Upper lobe of left lung (tissue), 6 donors: ENCODE data around the gene MARS1. TPM values are rescaled to one million over a fixed set of nuclear protein-coding genes. Genes with fewer than 3 reads are reported as not detected.
"Not testable (repeated sequence)": the region's sequence is repeated elsewhere in the genome, so short reads cannot be mapped to it uniquely, and the experiment has no call there.

Experiments
- ATAC-seq, 2 donors: fragments of 200-7000 bp; cut with Tn5 transposase; one replicate each; pipeline ENCODE4 v1.9.1; 2022; ENCODE audit warnings: mild to moderate bottlenecking in 2 of 2, moderate library complexity in 2 of 2; ENCODE audit not compliant: low FRiP score in 2 of 2
- DNase-seq, 2 donors: peaks; one replicate each; pipeline ENCODE4 v3.0.0-alpha.2; 2019 to 2020
- H3K27ac ChIP-seq, 4 donors: fragments of 200-600 bp; sonication (generic); one replicate each; pipeline ENCODE4 v1.5.1; 2016 to 2019
- H3K27me3 ChIP-seq, 4 donors: fragments of 200-600 bp; sonication (generic); one replicate each; pipeline ENCODE4 v1.5.1; 2017 to 2019
- H3K36me3 ChIP-seq, 4 donors: fragments of 200-600 bp; sonication (generic); one replicate each; pipeline ENCODE4 v1.5.1; 2016 to 2019
- H3K4me1 ChIP-seq, 4 donors: fragments of 200-600 bp; sonication (generic); one replicate each; pipeline ENCODE4 v1.5.1; 2018 to 2019
- H3K4me3 ChIP-seq, 4 donors: fragments of 200-600 bp; sonication (generic); one replicate each; pipeline ENCODE4 v1.5.1; 2017 to 2019; ENCODE audit warnings: mild to moderate bottlenecking in 2 of 4, moderate library complexity in 1 of 4
- H3K9me3 ChIP-seq, 4 donors: fragments of 200-600 bp; sonication (generic); one replicate each; pipeline ENCODE4 v1.5.1; 2018 to 2019
- CTCF ChIP-seq, 6 experiments: fragments of 450-650 bp in 4 of 6; fragments of 200-600 bp in 2 of 6; sonication (generic) in 2 of 6; IDR thresholded peaks; one replicate each; pipeline ENCODE4 v1.5.1; 2016 to 2019; ENCODE audit warnings: antibody characterized with exemption in 6 of 6
- EP300 ChIP-seq, 4 donors: sonication (generic); formaldehyde crosslinking; IDR thresholded peaks; one replicate each; pipeline ENCODE4 v1.5.1; 2017; ENCODE audit warnings: antibody characterized with exemption in 4 of 4, control low read depth in 2 of 4
- POLR2A ChIP-seq, 4 donors: fragments of 450-650 bp; IDR thresholded peaks; one replicate each; pipeline ENCODE4 v1.5.1; 2016 to 2017; ENCODE audit warnings: antibody characterized with exemption in 4 of 4, mild to moderate bottlenecking in 2 of 4
- POLR2AphosphoS5 ChIP-seq, 2 donors: sonication (generic); formaldehyde crosslinking; IDR thresholded peaks; one replicate each; pipeline ENCODE4 v1.5.1; 2017; ENCODE audit warnings: antibody characterized with exemption in 2 of 2
- WGBS, 2 donors: methylation state at CpG; one replicate each; pipeline ENCODE4 v1.1.5; 2017 to 2018; 5-methylcytosine and 5-hydroxymethylcytosine counted together
- total RNA-seq, 6 donors: library from RNA; depleted of rRNA in 4 of 6; stranded (reverse); fragments of >200 nt in 4 of 6; gene quantifications; one replicate each; pipeline versions ENCODE4 v1.1.0 to v1.2.1, GENCODE V29; 2016 to 2021
- donor health status: DM: no; HTN: no; CAD: no; lungs with moderate emphysema.
- donor health status: DM: no; HTN: yes; CAD: no; lungs with severe emphysema.

The MARS1 gene
- total RNA-seq, 6 donors from 2014 or later = 73.9 to 189 (median 101) TPM

GRCh38 chr12:57511161-57511560 is 23.3 kb downstream of the MARS1 start:
- TF ChIP-seq EP300 (IDR thresholded peaks at IDR 0.05) (no peak), CTCF (IDR thresholded peaks at IDR 0.05) (no peak), POLR2AphosphoS5 (IDR thresholded peaks at IDR 0.05) (no peak), POLR2A (IDR thresholded peaks at IDR 0.05) (no peak)
- ATAC-seq = no peak

GRCh38 chr12:57511588-57512325 is 23.9 kb downstream of the MARS1 start:
- ATAC-seq (no peak), DNase-seq (no peak)
- Histone ChIP-seq H3K27ac (no peak overlapping the region), H3K9me3 (no peaks in the 10 kb centered on the region), H3K4me3 (no peak overlapping the region), H3K27me3 (no peaks in the 10 kb centered on the region), H3K36me3 (peaks cover 18 to 84% (median 64%) of the 10 kb centered on the region in 4 donors), H3K4me1 (peaks cover 0 to 3% (median 0%) of the 10 kb centered on the region in 4 donors)
- 95 to 96% methylated on average over 7 of the region's 7 CpGs for WGBS, 2 donors
- TF ChIP-seq EP300 (IDR thresholded peaks at IDR 0.05) (no peak), POLR2AphosphoS5 (IDR thresholded peaks at IDR 0.05) (no peak), CTCF (IDR thresholded peaks at IDR 0.05) (no peak), POLR2A (IDR thresholded peaks at IDR 0.05) (no peak)

More at GRCh38 chr12:57511161-57511560, 23.3 kb downstream of the MARS1 start:
- Histone ChIP-seq H3K36me3 (peaks cover 15 to 83% (median 60%) of the 10 kb centered on the region in 4 donors), H3K27ac (no peak overlapping the region), H3K4me1 (no peaks in the 10 kb centered on the region), H3K9me3 (no peaks in the 10 kb centered on the region), H3K4me3 (no peak overlapping the region), H3K27me3 (no peaks in the 10 kb centered on the region)
- WGBS, 2 donors = 97 to 100% methylated on average over 4 of the region's 4 CpGs
- no peak for DNase-seq

DNA sequence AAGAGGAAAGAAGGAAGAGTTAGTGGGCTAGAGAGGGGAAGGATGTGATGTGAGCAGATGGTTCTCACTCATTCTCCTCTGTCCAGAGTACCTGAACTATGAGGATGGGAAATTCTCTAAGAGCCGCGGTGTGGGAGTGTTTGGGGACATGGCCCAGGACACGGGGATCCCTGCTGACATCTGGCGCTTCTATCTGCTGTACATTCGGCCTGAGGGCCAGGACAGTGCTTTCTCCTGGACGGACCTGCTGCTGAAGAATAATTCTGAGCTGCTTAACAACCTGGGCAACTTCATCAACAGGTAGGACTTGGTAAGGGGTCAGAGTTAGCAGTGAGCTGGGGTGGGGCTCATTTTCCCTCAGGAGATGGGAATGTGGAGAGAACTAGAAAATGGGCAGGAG is 24.8 kb downstream of the MARS1 start:
- Histone ChIP-seq H3K4me1 (peaks cover 0 to 12% (median 4%) of the 10 kb centered on the region in 4 donors), H3K9me3 (no peaks in the 10 kb centered on the region), H3K27ac (no peak overlapping the region), H3K4me3 (no peak overlapping the region), H3K27me3 (no peaks in the 10 kb centered on the region), H3K36me3 (peaks cover 21 to 93% (median 71%) of the 10 kb centered on the region in 4 donors)
- TF ChIP-seq POLR2A (IDR thresholded peaks at IDR 0.05) = no peak
- TF ChIP-seq EP300 (IDR thresholded peaks at IDR 0.05) = no peak
- no peak for TF ChIP-seq POLR2AphosphoS5 (IDR thresholded peaks at IDR 0.05)
- TF ChIP-seq CTCF (IDR thresholded peaks at IDR 0.05) = no peak
- WGBS, 2 donors = 79 to 92% methylated on average over 6 of the region's 6 CpGs
- ATAC-seq (no peak), DNase-seq (no peak)

GRCh38 chr12:57513266-57513665 is 25.4 kb downstream of the MARS1 start:
- DNase-seq (no peak), ATAC-seq (no peak)
- Histone ChIP-seq H3K27ac (no peak overlapping the region), H3K4me3 (no peak overlapping the region), H3K27me3 (no peaks in the 10 kb centered on the region), H3K36me3 (peaks cover 21 to 95% (median 70%) of the 10 kb centered on the region in 4 donors), H3K9me3 (no peaks in the 10 kb centered on the region), H3K4me1 (peaks cover 6 to 18% (median 10%) of the 10 kb centered on the region in 4 donors)
- WGBS, 2 donors = 93 to 100% methylated on average over 5 of the region's 5 CpGs
- no peak for TF ChIP-seq CTCF (IDR thresholded peaks at IDR 0.05)
- TF ChIP-seq POLR2AphosphoS5 (IDR thresholded peaks at IDR 0.05) = no peak
- TF ChIP-seq POLR2A (IDR thresholded peaks at IDR 0.05) = no peak
- no peak for TF ChIP-seq EP300 (IDR thresholded peaks at IDR 0.05)

DNA sequence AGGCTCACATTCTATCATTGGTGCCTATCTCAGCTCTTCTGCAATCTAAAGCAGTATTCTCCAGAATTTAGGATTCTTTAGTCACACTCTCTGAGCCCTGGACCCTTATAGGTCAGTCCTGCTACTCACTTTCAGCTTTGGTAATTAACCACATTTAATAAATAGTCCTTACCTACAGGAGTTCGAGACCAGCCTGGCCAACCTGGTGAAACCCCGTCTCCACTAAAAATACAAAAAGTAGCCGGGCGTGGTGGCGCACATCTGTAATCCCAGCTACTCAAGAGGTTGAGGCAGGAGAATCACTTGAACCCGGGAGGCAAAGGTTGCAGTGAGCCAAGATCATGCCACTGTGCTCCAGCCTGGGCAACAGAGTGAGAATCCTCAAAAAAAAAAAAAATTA is 25.8 kb downstream of the MARS1 start:
- not testable (repeated sequence) for H3K4me3 ChIP-seq, ATAC-seq, H3K27ac ChIP-seq, H3K27me3 ChIP-seq, H3K9me3 ChIP-seq, DNase-seq
- H3K36me3 ChIP-seq = peaks cover 21 to 98% (median 70%) of the 10 kb centered on the region in 4 donors
- peaks cover 10 to 23% (median 14%) of the 10 kb centered on the region in 4 donors for H3K4me1 ChIP-seq
- 92% methylated on average over 6 of the region's 6 CpGs for WGBS, 2 donors

DNA sequence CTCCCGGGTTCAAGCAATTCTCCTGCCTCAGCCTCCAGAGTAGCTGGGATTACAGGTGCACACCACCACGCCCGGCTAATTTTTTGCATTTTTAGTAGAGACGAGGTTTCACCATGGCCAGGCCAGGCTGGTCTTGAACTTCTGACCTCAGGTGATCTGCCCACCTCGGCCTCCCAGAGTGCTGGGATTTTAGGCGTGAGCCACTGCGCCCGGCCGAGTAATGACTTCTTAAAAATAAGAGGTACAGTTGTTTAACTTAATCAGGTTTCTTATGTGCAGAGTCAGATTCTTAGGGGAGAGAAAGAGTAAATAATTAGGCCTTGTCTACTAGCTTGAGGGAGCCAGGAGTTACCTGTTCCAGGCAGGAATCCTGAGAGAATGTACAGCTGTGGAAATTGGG is 26.4 kb downstream of the MARS1 start:
- Histone ChIP-seq H3K4me1 (peaks cover 16 to 28% (median 20%) of the 10 kb centered on the region in 4 donors), H3K36me3 (peaks cover 21 to 92% (median 68%) of the 10 kb centered on the region in 4 donors)
- not testable (repeated sequence) for H3K9me3 ChIP-seq, H3K27me3 ChIP-seq, DNase-seq, H3K4me3 ChIP-seq, ATAC-seq, H3K27ac ChIP-seq
- 91 to 92% methylated on average over 9 of the region's 9 CpGs for WGBS, 2 donors
